H9 (cell line): ENCODE measurements around the gene TMEM163. TPM values are rescaled to one million over a fixed set of nuclear protein-coding genes. Genes with fewer than 3 reads are reported as not detected.

Experiments used
- DNase-seq: peaks from one replicate; pipeline ENCODE4 v3.0.0-alpha.2; 2017
- H2AFZ ChIP-seq: one replicate; pipeline ENCODE4 v1.6.1; 2013; ENCODE audit warnings: mild to moderate bottlenecking, low read length, control low read depth, moderate library complexity
- H2AK5ac ChIP-seq: 2 replicates; pipeline ENCODE4 v1.6.1; 2013; ENCODE audit warnings: low read length, control low read depth, mixed read lengths; ENCODE audit not compliant: insufficient read length
- H2BK120ac ChIP-seq: one replicate; pipeline ENCODE4 v1.6.1; 2013; ENCODE audit warnings: low read depth, mild to moderate bottlenecking, low read length, control low read depth, inconsistent platforms; ENCODE audit not compliant: poor library complexity, severe bottlenecking
- H2BK12ac ChIP-seq: 2 replicates; pipeline ENCODE4 v1.6.1; 2013; ENCODE audit warnings: low read length, control low read depth, mixed read lengths, low read depth; ENCODE audit not compliant: insufficient read length
- H2BK15ac ChIP-seq: 2 replicates; pipeline ENCODE4 v1.6.1; 2013; ENCODE audit warnings: low read depth, low read length, control low read depth
- H2BK20ac ChIP-seq: one replicate; pipeline ENCODE4 v1.6.1; 2013; ENCODE audit warnings: low read depth, mild to moderate bottlenecking, low read length, control low read depth, inconsistent platforms; ENCODE audit not compliant: poor library complexity, severe bottlenecking
- H2BK5ac ChIP-seq: 2 replicates; pipeline ENCODE4 v1.6.1; 2013; ENCODE audit warnings: low read length, control low read depth, mixed read lengths; ENCODE audit not compliant: insufficient read length
- H3K14ac ChIP-seq: 2 replicates; pipeline ENCODE4 v1.6.1; 2013; ENCODE audit warnings: low read length, control low read depth; ENCODE audit not compliant: insufficient read depth
- H3K18ac ChIP-seq: 2 replicates; pipeline ENCODE4 v1.6.1; 2013; ENCODE audit warnings: low read depth, mild to moderate bottlenecking, mixed read lengths, low read length, control low read depth; ENCODE audit not compliant: insufficient read length
- H3K23ac ChIP-seq: 2 replicates; pipeline ENCODE4 v1.6.1; 2013; ENCODE audit warnings: low read length, control low read depth, mixed read lengths, low read depth; ENCODE audit not compliant: insufficient read length
- H3K23me2 ChIP-seq: 2 replicates; pipeline ENCODE4 v1.6.1; 2013; ENCODE audit warnings: low read depth, mild to moderate bottlenecking, mixed read lengths, low read length, control low read depth; ENCODE audit not compliant: insufficient read length, poor library complexity, severe bottlenecking
- H3K27ac ChIP-seq: 2 replicates; pipeline ENCODE4 v1.5.1; 2013; ENCODE audit warnings: low read length, control low read depth, mixed read lengths, low read depth; ENCODE audit not compliant: insufficient read length
- H3K27me3 ChIP-seq: 2 replicates; pipeline ENCODE4 v1.6.1; 2013; ENCODE audit warnings: low read length, control low read depth, inconsistent platforms; ENCODE audit not compliant: insufficient read depth
- H3K4ac ChIP-seq: 2 replicates; pipeline ENCODE4 v1.6.1; 2013; ENCODE audit warnings: low read depth, mild to moderate bottlenecking, control low read depth, inconsistent platforms, low read length, moderate library complexity
- H3K4me1 ChIP-seq: 2 replicates; pipeline ENCODE4 v1.6.1; 2013; ENCODE audit warnings: low read length, control low read depth, inconsistent platforms; ENCODE audit not compliant: insufficient read depth
- H3K4me2 ChIP-seq: 2 replicates; pipeline ENCODE4 v1.6.1; 2013; ENCODE audit warnings: low read length, control low read depth, mixed read lengths; ENCODE audit not compliant: insufficient read length, insufficient read depth
- H3K56ac ChIP-seq: 2 replicates; pipeline ENCODE4 v1.6.1; 2013; ENCODE audit warnings: low read depth, mild to moderate bottlenecking, mixed read lengths, low read length, control low read depth; ENCODE audit not compliant: insufficient read length
- H3K79me1 ChIP-seq: 2 replicates; pipeline ENCODE4 v1.6.1; 2013; ENCODE audit warnings: low read depth, mild to moderate bottlenecking, moderate library complexity, low read length, control low read depth, inconsistent platforms; ENCODE audit not compliant: insufficient read depth, poor library complexity, severe bottlenecking
- H3K79me2 ChIP-seq: 2 replicates; pipeline ENCODE4 v1.6.1; 2013; ENCODE audit warnings: low read length, control low read depth, inconsistent platforms; ENCODE audit not compliant: insufficient read depth
- H3K9ac ChIP-seq: 2 replicates; pipeline ENCODE4 v1.6.1; 2013; ENCODE audit warnings: low read length, control low read depth, mixed read lengths; ENCODE audit not compliant: insufficient read length; ENCODE audit errors: extremely low read depth
- H3K9me3 ChIP-seq: one replicate; pipeline ENCODE4 v1.6.1; 2013; ENCODE audit warnings: low read depth, low read length, inconsistent platforms; ENCODE audit not compliant: control insufficient read depth
- H3T11ph ChIP-seq: one replicate; pipeline ENCODE4 v1.6.1; 2013; ENCODE audit warnings: mild to moderate bottlenecking, low read length, control low read depth, inconsistent platforms
- H4K20me1 ChIP-seq: one replicate; pipeline ENCODE4 v1.6.1; 2013; ENCODE audit not compliant: control insufficient read depth, insufficient read length, insufficient read depth
- H4K5ac ChIP-seq: 2 replicates; pipeline ENCODE4 v1.6.1; 2013; ENCODE audit warnings: low read depth, mild to moderate bottlenecking, mixed read lengths, low read length, control low read depth; ENCODE audit not compliant: insufficient read length
- H4K8ac ChIP-seq: replicated peaks from 2 replicates; pipeline ENCODE4 v1.6.1; 2013; ENCODE audit warnings: low read length, control low read depth, mixed read lengths, low read depth; ENCODE audit not compliant: insufficient read length
- H4K91ac ChIP-seq: 2 replicates; pipeline ENCODE4 v1.6.1; 2013; ENCODE audit warnings: low read depth, mild to moderate bottlenecking, moderate library complexity, mixed read lengths, low read length, control low read depth; ENCODE audit not compliant: insufficient read length
- H3K27ac Mint-ChIP-seq, 3 experiments: 2 replicates in 2 of 3; 3 replicates in 1 of 3; pipeline ENCODE4 v1.8.0; 2020 to 2021; ENCODE audit warnings: mixed read lengths in 3 of 3, mild to moderate bottlenecking in 1 of 3, moderate library complexity in 1 of 3
- H3K27me3 Mint-ChIP-seq: 2 replicates; pipeline ENCODE4 v1.8.0; 2021; ENCODE audit warnings: low read depth, mild to moderate bottlenecking, moderate library complexity, mixed read lengths
- H3K36me3 Mint-ChIP-seq, 3 experiments: 2 replicates in 2 of 3; 3 replicates in 1 of 3; pipeline ENCODE4 v1.8.0; 2020 to 2021; ENCODE audit warnings: low read depth in 3 of 3, mixed read lengths in 3 of 3; ENCODE audit not compliant: insufficient read depth in 1 of 3
- H3K4me1 Mint-ChIP-seq, 2 experiments: 2 replicates each; pipeline ENCODE4 v1.8.0; 2020; ENCODE audit warnings: mixed read lengths in 2 of 2
- H3K4me3 Mint-ChIP-seq, 2 experiments: 2 replicates in 1 of 2; 3 replicates in 1 of 2; pipeline ENCODE4 v1.8.0; 2020 to 2021; ENCODE audit warnings: mild to moderate bottlenecking in 2 of 2, mixed read lengths in 2 of 2, moderate library complexity in 1 of 2
- H3K9me3 Mint-ChIP-seq, 2 experiments: 2 replicates in 1 of 2; 3 replicates in 1 of 2; pipeline ENCODE4 v1.8.0; 2020; ENCODE audit warnings: mild to moderate bottlenecking in 2 of 2, mixed read lengths in 2 of 2, moderate library complexity in 1 of 2
- CTCF ChIP-seq: fragments of 200-600 bp; sonication (generic); conservative IDR thresholded peaks from 3 replicates; pipeline ENCODE4 v1.8.0; 2021; ENCODE audit warnings: antibody characterized with exemption, mild to moderate bottlenecking
- WGBS: extraction: QIAGEN DNeasy Blood & Tissue Kit; methylation state at CpG from one replicate; pipeline ENCODE4 v1.1.7; 2013; ENCODE audit warnings: missing lambda C conversion rate, low lambda C conversion rate, mixed read lengths; ENCODE audit not compliant: insufficient read length; ENCODE audit errors: extremely low coverage; 5-methylcytosine and 5-hydroxymethylcytosine counted together
- total RNA-seq: library from RNA; stranded (reverse); gene quantifications from 2 replicates; pipeline ENCODE4 v1.2.1, GENCODE V29; 2021

The TMEM163 gene
- total RNA-seq, 1 experiment from 2014 or later: 0.39 TPM

- TF ChIP-seq CTCF: peak; percentile 73
- no peak overlapping the region for H2BK20ac ChIP-seq
- peak; percentile 78 for DNase-seq
- H2BK120ac ChIP-seq: no peak overlapping the region
- Mint-ChIP-seq H3K27ac (no peak overlapping the region; a peak in 1 of 7 replicates), H3K9me3 (no peaks in the 10 kb centered on the region), H3K4me3 (no peak overlapping the region), H3K27me3 (no peaks in the 10 kb centered on the region), H3K4me1 (peaks cover 11% of the 10 kb centered on the region in 2 experiments), H3K36me3 (no peaks in the 10 kb centered on the region; a peak in 1 of 7 replicates)
- no peak overlapping the region for H3K56ac ChIP-seq
- H3K27me3 ChIP-seq: no peaks in the 10 kb centered on the region
- H2BK5ac ChIP-seq: no peak overlapping the region
- H2AK5ac ChIP-seq: no peak overlapping the region
- H4K8ac ChIP-seq: no peak overlapping the region
- no peak overlapping the region for H2AFZ ChIP-seq
- no peak overlapping the region for H3T11ph ChIP-seq
- H3K9ac ChIP-seq: no peak overlapping the region
- H4K20me1 ChIP-seq: no peaks in the 10 kb centered on the region
- no peak overlapping the region; the same call in 1 of the 2 replicates for H3K14ac ChIP-seq
- no peak overlapping the region for H3K27ac ChIP-seq
- WGBS: no CpG with 5 or more reads among the region's 8 CpGs
- no peaks in the 10 kb centered on the region for H3K4me1 ChIP-seq
- H3K4me2 ChIP-seq: no peak overlapping the region
- no peak overlapping the region for H2BK15ac ChIP-seq
- H4K91ac ChIP-seq: no peak overlapping the region
- H3K23me2 ChIP-seq: no peaks in the 10 kb centered on the region
- no peaks in the 10 kb centered on the region for H3K9me3 ChIP-seq
- H2BK12ac ChIP-seq: no peak overlapping the region
- H3K79me2 ChIP-seq: no peaks in the 10 kb centered on the region
- no peak overlapping the region for H4K5ac ChIP-seq
- no peak overlapping the region for H3K18ac ChIP-seq
- H3K79me1 ChIP-seq: no peaks in the 10 kb centered on the region
- H3K23ac ChIP-seq: no peak overlapping the region
- no peak overlapping the region for H3K4ac ChIP-seq
These were observed 306.8 kb downstream of the TMEM163 start for GRCh38 chr2:134411828-134412638.
